ENCODE data around the gene CD70. TPM values are rescaled to one million over a fixed set of nuclear protein-coding genes. Genes with fewer than 3 reads are reported as not detected.

Gene CD70
- total RNA-seq, 2 experiments from 2014 or later, result 24.6 to 26.2 TPM

- peaks cover 47% of the 10 kb centered on the region for H3K27me3 Mint-ChIP-seq
- H3K4me1 Mint-ChIP-seq (ENCODE audit: low read depth), result peaks cover 55% of the 10 kb centered on the region
- CTCF ChIA-PET, result interaction anchor here (1.1 to 2.0 kb wide), 2 partner anchors 20 to 36 kb away, joined by 3 to 4 read pairs; no protein-coding TSS in a partner anchor
- H3K27ac Mint-ChIP-seq, result peak overlapping the region; percentile 43
- intact Hi-C loops (cut with micrococcal nuclease), result no loop called here
- peaks cover 15% of the 10 kb centered on the region for H3K36me3 Mint-ChIP-seq (ENCODE audit: low read depth)
- peak overlapping the region; percentile 79 for H3K4me3 Mint-ChIP-seq
- H3K9me3 Mint-ChIP-seq, result no peaks in the 10 kb centered on the region
- POLR2A ChIA-PET, result no interaction called here
- peak; percentile 56 for DNase-seq
- ATAC-seq, result no peak
- TF ChIP-seq, protein P1, sequence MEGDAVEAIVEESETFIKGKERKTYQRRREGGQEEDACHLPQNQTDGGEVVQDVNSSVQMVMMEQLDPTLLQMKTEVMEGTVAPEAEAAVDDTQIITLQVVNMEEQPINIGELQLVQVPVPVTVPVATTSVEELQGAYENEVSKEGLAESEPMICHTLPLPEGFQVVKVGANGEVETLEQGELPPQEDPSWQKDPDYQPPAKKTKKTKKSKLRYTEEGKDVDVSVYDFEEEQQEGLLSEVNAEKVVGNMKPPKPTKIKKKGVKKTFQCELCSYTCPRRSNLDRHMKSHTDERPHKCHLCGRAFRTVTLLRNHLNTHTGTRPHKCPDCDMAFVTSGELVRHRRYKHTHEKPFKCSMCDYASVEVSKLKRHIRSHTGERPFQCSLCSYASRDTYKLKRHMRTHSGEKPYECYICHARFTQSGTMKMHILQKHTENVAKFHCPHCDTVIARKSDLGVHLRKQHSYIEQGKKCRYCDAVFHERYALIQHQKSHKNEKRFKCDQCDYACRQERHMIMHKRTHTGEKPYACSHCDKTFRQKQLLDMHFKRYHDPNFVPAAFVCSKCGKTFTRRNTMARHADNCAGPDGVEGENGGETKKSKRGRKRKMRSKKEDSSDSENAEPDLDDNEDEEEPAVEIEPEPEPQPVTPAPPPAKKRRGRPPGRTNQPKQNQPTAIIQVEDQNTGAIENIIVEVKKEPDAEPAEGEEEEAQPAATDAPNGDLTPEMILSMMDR (IDR thresholded peaks at IDR 0.05), result no peak
These were observed 2.2 kb downstream of the CD70 start for GRCh38 chr19:6588508-6589345.

DNA sequence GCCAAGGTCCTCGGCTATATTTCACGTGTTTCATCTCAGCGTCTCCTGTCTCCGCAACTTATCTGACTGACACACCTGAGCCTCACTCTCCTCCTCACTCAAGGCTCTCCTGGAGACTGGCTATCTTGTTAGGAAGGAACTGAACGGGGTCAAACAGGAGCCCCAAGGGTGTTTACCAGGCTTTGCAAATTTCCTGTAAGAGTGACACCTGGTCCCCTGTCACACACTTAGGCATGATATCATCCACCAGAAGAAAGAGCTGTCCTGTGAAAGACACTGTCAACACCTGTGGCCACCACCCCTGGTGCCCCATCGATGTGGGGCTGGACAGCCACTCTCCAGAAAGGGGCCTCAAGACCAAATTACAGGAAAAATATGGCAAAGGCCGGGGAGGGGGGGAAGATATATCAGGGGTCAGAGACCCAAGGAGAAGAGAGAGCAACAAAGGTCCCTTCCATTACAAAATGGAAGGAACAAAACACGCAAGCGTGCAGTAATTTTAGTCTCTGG, 2.9 kb downstream of the CD70 start:
- peak; percentile 9 for DNase-seq
- H3K4me1 Mint-ChIP-seq (ENCODE audit: low read depth), result peaks cover 49% of the 10 kb centered on the region
- ATAC-seq, result no peak
- H3K36me3 Mint-ChIP-seq (ENCODE audit: low read depth), result peaks cover 15% of the 10 kb centered on the region
- TF ChIP-seq, protein P1 (IDR thresholded peaks at IDR 0.05), result no peak
- H3K4me3 Mint-ChIP-seq, result peak overlapping the region; percentile 79
- H3K27me3 Mint-ChIP-seq, result peaks cover 47% of the 10 kb centered on the region
- no peaks in the 10 kb centered on the region for H3K9me3 Mint-ChIP-seq
- intact Hi-C loops (cut with micrococcal nuclease), result no loop called here
- ChIA-PET POLR2A (interaction anchor here (0.6 to 0.8 kb wide), 2 partner anchors 66 to 810 kb away, joined by 3 to 4 read pairs; no protein-coding TSS in a partner anchor), CTCF (interaction anchor here (1.1 to 2.0 kb wide), 3 partner anchors 19 to 43 kb away, joined by 3 to 4 read pairs (median 3); no protein-coding TSS in a partner anchor)
- no peak overlapping the region for H3K27ac Mint-ChIP-seq

DNA sequence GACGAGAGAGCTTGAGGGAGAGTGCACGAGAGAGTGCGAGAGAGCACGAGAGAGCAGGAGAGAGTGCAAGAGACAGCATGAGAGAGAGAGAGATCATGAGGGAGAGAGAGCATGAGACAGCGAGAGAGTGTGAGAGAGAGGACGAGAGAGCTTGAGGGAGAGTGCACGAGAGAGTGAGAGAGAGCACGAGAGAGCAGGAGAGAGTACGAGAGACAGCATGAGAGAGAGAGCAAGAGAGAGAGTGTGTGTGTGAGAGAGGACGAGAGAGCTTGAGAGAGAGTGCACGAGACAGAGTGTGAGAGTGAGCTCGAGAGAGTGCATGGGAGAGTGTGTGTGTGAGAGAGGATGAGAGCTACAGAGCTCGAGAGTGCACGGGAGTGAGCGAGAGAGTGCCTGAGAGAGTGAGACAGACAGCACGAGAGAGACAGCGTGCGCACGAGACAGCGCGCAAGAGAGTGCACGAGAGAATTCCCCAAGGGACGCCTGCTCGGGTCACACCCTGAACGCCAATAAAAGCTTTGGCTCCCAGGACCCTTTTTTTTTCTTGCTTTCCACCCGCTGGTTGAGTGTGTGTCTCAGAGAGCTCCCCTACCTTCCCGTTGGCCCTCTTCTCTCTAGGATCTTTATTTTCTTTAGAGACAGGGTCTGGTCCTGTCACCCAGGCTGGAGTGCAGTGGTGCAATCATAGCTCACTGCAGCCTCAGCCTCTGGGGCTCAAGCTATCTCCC, 3.7 kb downstream of the CD70 start:
- peak; percentile 14 for DNase-seq
- TF ChIP-seq, protein P1 (IDR thresholded peaks at IDR 0.05), result no peak
- ChIA-PET CTCF (interaction anchor here (0.7 to 2.0 kb wide), 4 partner anchors 17 to 44 kb away, joined by 3 to 8 read pairs (median 4); no protein-coding TSS in a partner anchor), POLR2A (interaction anchor here (0.5 to 0.8 kb wide), 3 partner anchors 63 to 811 kb away, joined by 3 to 4 read pairs (median 3); no protein-coding TSS in a partner anchor)
- ATAC-seq, result no peak
- Mint-ChIP-seq H3K27me3 (peaks cover 43% of the 10 kb centered on the region), H3K27ac (no peak overlapping the region), H3K4me3 (peak overlapping the region; percentile 79), H3K36me3 (ENCODE audit: low read depth) (peaks cover 15% of the 10 kb centered on the region), H3K4me1 (ENCODE audit: low read depth) (peaks cover 44% of the 10 kb centered on the region), H3K9me3 (no peaks in the 10 kb centered on the region)
- intact Hi-C loops (cut with micrococcal nuclease), result no loop called here

- ATAC-seq, result no peak
- DNase-seq, result no peak
- Mint-ChIP-seq H3K27ac (no peak overlapping the region), H3K27me3 (peaks cover 44% of the 10 kb centered on the region), H3K4me3 (peak overlapping the region; percentile 79), H3K9me3 (no peaks in the 10 kb centered on the region), H3K36me3 (ENCODE audit: low read depth) (peaks cover 15% of the 10 kb centered on the region), H3K4me1 (ENCODE audit: low read depth) (peaks cover 41% of the 10 kb centered on the region)
- intact Hi-C loops (cut with micrococcal nuclease), result no loop called here
- TF ChIP-seq, protein P1 (IDR thresholded peaks at IDR 0.05), result no peak
- CTCF ChIA-PET, result interaction anchor here (0.7 to 2.0 kb wide), 3 partner anchors 16 to 34 kb away, joined by 3 to 8 read pairs (median 4); no protein-coding TSS in a partner anchor
- POLR2A ChIA-PET, result no interaction called here
These were observed 4.2 kb downstream of the CD70 start for GRCh38 chr19:6586726-6587092.

Measured in activated CD8-positive, alpha-beta T cell treated with anti-CD3 and anti-CD28 coated beads for 36 hours (primary cell).